ENCODE results near the gene BNIP5. TPM values are rescaled to one million over a fixed set of nuclear protein-coding genes. Genes with fewer than 3 reads are reported as not detected.

BNIP5 gene
- total and polyA plus RNA-seq, 5 donors from 2014 or later, result not detected

GRCh38 chr6:36315921-36316320, 20.8 kb downstream of the BNIP5 start:
- H3K4me1 Mint-ChIP-seq, result no peaks in the 10 kb centered on the region
- H3K27ac Mint-ChIP-seq, result no peak overlapping the region
- H3K9me3 Mint-ChIP-seq, result peaks cover 0 to 3% (median 0%) of the 10 kb centered on the region in 7 donors
- Histone ChIP-seq H3K4me3 (ENCODE audit: low read depth, low read length) (no peak overlapping the region), H3K36me3 (ENCODE audit: control insufficient read depth, insufficient read depth, low read length) (no peaks in the 10 kb centered on the region), H3K27ac (ENCODE audit: insufficient read depth, low read length, poor library complexity, severe bottlenecking) (no peak overlapping the region), H3K4me1 (ENCODE audit: control insufficient read depth, insufficient read depth, low read length, poor library complexity, severe bottlenecking) (no peaks in the 10 kb centered on the region), H3K9me3 (ENCODE audit: control insufficient read depth in 2 of 2, low read length in 2 of 2) (no peaks in the 10 kb centered on the region), H3K27me3 (ENCODE audit: control insufficient read depth, insufficient read depth, low read length) (no peaks in the 10 kb centered on the region)
- ATAC-seq (ENCODE audit: low read depth in 2 of 2) (no peak), DNase-seq (no peak)
- peaks cover 20% of the 10 kb centered on the region for H3K27me3 Mint-ChIP-seq
- no peak overlapping the region for H3K4me3 Mint-ChIP-seq
- H3K36me3 Mint-ChIP-seq, result no peaks in the 10 kb centered on the region

- Mint-ChIP-seq H3K27ac (no peak overlapping the region), H3K36me3 (no peaks in the 10 kb centered on the region), H3K27me3 (peaks cover 27% of the 10 kb centered on the region), H3K9me3 (peaks cover 0 to 3% (median 0%) of the 10 kb centered on the region in 7 donors), H3K4me1 (no peaks in the 10 kb centered on the region), H3K4me3 (no peak overlapping the region)
- DNase-seq, result no peak
- Histone ChIP-seq H3K4me3 (ENCODE audit: low read depth, low read length) (no peak overlapping the region), H3K27me3 (ENCODE audit: control insufficient read depth, insufficient read depth, low read length) (no peaks in the 10 kb centered on the region), H3K4me1 (ENCODE audit: control insufficient read depth, insufficient read depth, low read length, poor library complexity, severe bottlenecking) (no peaks in the 10 kb centered on the region), H3K27ac (ENCODE audit: insufficient read depth, low read length, poor library complexity, severe bottlenecking) (no peak overlapping the region), H3K9me3 (ENCODE audit: control insufficient read depth in 2 of 2, low read length in 2 of 2) (no peaks in the 10 kb centered on the region), H3K36me3 (ENCODE audit: control insufficient read depth, insufficient read depth, low read length) (no peaks in the 10 kb centered on the region)
- ATAC-seq (ENCODE audit: low read depth in 2 of 2), result no peak
Observed at GRCh38 chr6:36314221-36315014, 22.3 kb downstream of the BNIP5 start.

GRCh38 chr6:36313649-36313936, 23.1 kb downstream of the BNIP5 start:
- DNase-seq, result no peak
- Mint-ChIP-seq H3K4me3 (no peak overlapping the region), H3K4me1 (peaks cover 0 to 4% (median 0%) of the 10 kb centered on the region in 4 donors), H3K27me3 (peaks cover 32% of the 10 kb centered on the region), H3K36me3 (no peaks in the 10 kb centered on the region), H3K9me3 (peaks cover 0 to 3% (median 0%) of the 10 kb centered on the region in 7 donors), H3K27ac (no peak overlapping the region)
- Histone ChIP-seq H3K27me3 (ENCODE audit: control insufficient read depth, insufficient read depth, low read length) (no peaks in the 10 kb centered on the region), H3K4me1 (ENCODE audit: control insufficient read depth, insufficient read depth, low read length, poor library complexity, severe bottlenecking) (no peaks in the 10 kb centered on the region), H3K9me3 (ENCODE audit: control insufficient read depth in 2 of 2, low read length in 2 of 2) (no peaks in the 10 kb centered on the region), H3K27ac (ENCODE audit: insufficient read depth, low read length, poor library complexity, severe bottlenecking) (no peak overlapping the region), H3K36me3 (ENCODE audit: control insufficient read depth, insufficient read depth, low read length) (no peaks in the 10 kb centered on the region), H3K4me3 (ENCODE audit: low read depth, low read length) (no peak overlapping the region)
- no peak for ATAC-seq (ENCODE audit: low read depth in 2 of 2)

- no peak for ATAC-seq (ENCODE audit: low read depth in 2 of 2)
- Mint-ChIP-seq H3K4me3 (no peak overlapping the region), H3K36me3 (no peaks in the 10 kb centered on the region), H3K9me3 (peaks cover 0 to 3% (median 0%) of the 10 kb centered on the region in 7 donors), H3K4me1 (peaks cover 0 to 4% (median 0%) of the 10 kb centered on the region in 4 donors), H3K27me3 (peaks cover 33% of the 10 kb centered on the region), H3K27ac (no peak overlapping the region)
- no peak overlapping the region for H3K27ac ChIP-seq (ENCODE audit: insufficient read depth, low read length, poor library complexity, severe bottlenecking)
- no peaks in the 10 kb centered on the region for H3K9me3 ChIP-seq (ENCODE audit: control insufficient read depth in 2 of 2, low read length in 2 of 2)
- no peaks in the 10 kb centered on the region for H3K27me3 ChIP-seq (ENCODE audit: control insufficient read depth, insufficient read depth, low read length)
- no peaks in the 10 kb centered on the region for H3K4me1 ChIP-seq (ENCODE audit: control insufficient read depth, insufficient read depth, low read length, poor library complexity, severe bottlenecking)
- H3K36me3 ChIP-seq (ENCODE audit: control insufficient read depth, insufficient read depth, low read length), result no peaks in the 10 kb centered on the region
- DNase-seq, result no peak
- no peak overlapping the region for H3K4me3 ChIP-seq (ENCODE audit: low read depth, low read length)
Observed at GRCh38 chr6:36312854-36313648, 23.6 kb downstream of the BNIP5 start.

- Histone ChIP-seq H3K36me3 (ENCODE audit: control insufficient read depth, insufficient read depth, low read length) (no peaks in the 10 kb centered on the region), H3K27ac (ENCODE audit: insufficient read depth, low read length, poor library complexity, severe bottlenecking) (no peak overlapping the region), H3K27me3 (ENCODE audit: control insufficient read depth, insufficient read depth, low read length) (no peaks in the 10 kb centered on the region), H3K4me3 (ENCODE audit: low read depth, low read length) (no peak overlapping the region), H3K4me1 (ENCODE audit: control insufficient read depth, insufficient read depth, low read length, poor library complexity, severe bottlenecking) (no peaks in the 10 kb centered on the region), H3K9me3 (ENCODE audit: control insufficient read depth in 2 of 2, low read length in 2 of 2) (no peaks in the 10 kb centered on the region)
- ATAC-seq (ENCODE audit: low read depth in 2 of 2), result no peak
- Mint-ChIP-seq H3K4me1 (peaks cover 0 to 4% (median 0%) of the 10 kb centered on the region in 4 donors), H3K36me3 (no peaks in the 10 kb centered on the region), H3K4me3 (no peak overlapping the region), H3K9me3 (peaks cover 0 to 3% (median 0%) of the 10 kb centered on the region in 7 donors), H3K27ac (no peak overlapping the region), H3K27me3 (peaks cover 21% of the 10 kb centered on the region)
- no peak for DNase-seq
Observed at GRCh38 chr6:36309900-36310299, 26.8 kb downstream of the BNIP5 start.

- H3K9me3 Mint-ChIP-seq, result peaks cover 0 to 3% (median 0%) of the 10 kb centered on the region in 7 donors
- H3K36me3 Mint-ChIP-seq, result no peaks in the 10 kb centered on the region
- H3K27me3 Mint-ChIP-seq, result peaks cover 21% of the 10 kb centered on the region
- no peak overlapping the region for H3K4me3 ChIP-seq (ENCODE audit: low read depth, low read length)
- H3K27ac ChIP-seq (ENCODE audit: insufficient read depth, low read length, poor library complexity, severe bottlenecking), result no peak overlapping the region
- H3K4me1 Mint-ChIP-seq, result peaks cover 0 to 4% (median 0%) of the 10 kb centered on the region in 4 donors
- H3K36me3 ChIP-seq (ENCODE audit: control insufficient read depth, insufficient read depth, low read length), result no peaks in the 10 kb centered on the region
- no peak overlapping the region for H3K4me3 Mint-ChIP-seq
- no peaks in the 10 kb centered on the region for H3K9me3 ChIP-seq (ENCODE audit: control insufficient read depth in 2 of 2, low read length in 2 of 2)
- ATAC-seq (ENCODE audit: low read depth in 2 of 2) (no peak), DNase-seq (no peak)
- H3K27me3 ChIP-seq (ENCODE audit: control insufficient read depth, insufficient read depth, low read length), result no peaks in the 10 kb centered on the region
- H3K4me1 ChIP-seq (ENCODE audit: control insufficient read depth, insufficient read depth, low read length, poor library complexity, severe bottlenecking), result no peaks in the 10 kb centered on the region
- peak overlapping the region in 1 of 3 donors; percentile 89 for H3K27ac Mint-ChIP-seq
Observed at GRCh38 chr6:36309203-36309602, 27.5 kb downstream of the BNIP5 start.

GRCh38 chr6:36308514-36308913, 28.2 kb downstream of the BNIP5 start:
- ATAC-seq (ENCODE audit: low read depth in 2 of 2), result no peak
- no peak overlapping the region for H3K4me3 ChIP-seq (ENCODE audit: low read depth, low read length)
- no peaks in the 10 kb centered on the region for H3K4me1 ChIP-seq (ENCODE audit: control insufficient read depth, insufficient read depth, low read length, poor library complexity, severe bottlenecking)
- H3K27ac Mint-ChIP-seq, result no peak overlapping the region
- no peaks in the 10 kb centered on the region for H3K36me3 Mint-ChIP-seq
- peaks cover 0 to 3% (median 0%) of the 10 kb centered on the region in 7 donors for H3K9me3 Mint-ChIP-seq
- H3K27me3 ChIP-seq (ENCODE audit: control insufficient read depth, insufficient read depth, low read length), result no peaks in the 10 kb centered on the region
- H3K36me3 ChIP-seq (ENCODE audit: control insufficient read depth, insufficient read depth, low read length), result no peaks in the 10 kb centered on the region
- no peak overlapping the region for H3K4me3 Mint-ChIP-seq
- H3K4me1 Mint-ChIP-seq, result peaks cover 0 to 4% (median 0%) of the 10 kb centered on the region in 4 donors
- no peak overlapping the region for H3K27ac ChIP-seq (ENCODE audit: insufficient read depth, low read length, poor library complexity, severe bottlenecking)
- H3K27me3 Mint-ChIP-seq, result peaks cover 21% of the 10 kb centered on the region
- no peaks in the 10 kb centered on the region for H3K9me3 ChIP-seq (ENCODE audit: control insufficient read depth in 2 of 2, low read length in 2 of 2)
- DNase-seq, result no peak
